Effector CD4-positive, alpha-beta T cell (primary cell): ENCODE measurements around the gene CAV2.

Experiments
- DNase-seq: peaks from one replicate; pipeline ENCODE4 v3.0.0-alpha.2; 2020

The CAV2 gene

DNA sequence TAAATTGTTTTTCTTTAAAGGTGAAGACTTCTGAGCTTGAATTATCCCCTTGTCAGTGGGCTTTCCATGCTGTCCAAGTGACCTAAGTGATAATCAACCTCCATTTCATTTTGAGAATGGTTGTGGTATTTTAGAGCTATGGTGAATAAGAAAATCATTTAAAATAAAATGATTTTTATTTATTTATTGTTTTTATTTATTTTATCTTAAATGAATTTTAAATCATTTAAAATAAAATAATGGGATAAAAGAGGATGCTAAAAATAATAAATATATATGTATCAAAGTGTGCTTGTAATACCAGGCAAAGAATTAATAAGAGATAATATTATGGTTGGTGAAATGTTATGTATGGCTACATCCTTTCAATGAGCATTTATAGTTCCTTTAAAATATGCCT lies 49.8 kb downstream of the CAV2 start:
- no peak for DNase-seq

- DNase-seq: no peak
These were observed 52.2 kb downstream of the CAV2 start for GRCh38 chr7:116551692-116552091.

DNA sequence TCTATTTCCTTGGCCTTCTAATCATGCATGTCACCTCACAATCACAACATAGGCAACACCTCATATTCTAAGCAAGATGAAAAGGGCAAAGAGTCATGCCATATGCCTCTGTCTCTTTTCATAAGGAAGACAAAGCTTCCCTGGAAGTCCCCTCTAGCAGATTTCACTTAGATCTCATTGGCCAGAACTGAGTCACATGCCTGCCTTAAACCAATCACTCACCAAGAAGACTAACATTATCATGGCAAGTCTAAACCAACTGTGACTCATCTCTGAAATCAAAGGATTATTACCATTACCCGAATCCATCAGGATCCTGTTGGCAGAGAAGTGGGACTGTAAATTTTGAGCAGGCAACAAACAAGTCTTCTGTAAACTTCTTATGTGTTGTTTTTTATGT lies 53.1 kb downstream of the CAV2 start:
- no peak for DNase-seq

DNA sequence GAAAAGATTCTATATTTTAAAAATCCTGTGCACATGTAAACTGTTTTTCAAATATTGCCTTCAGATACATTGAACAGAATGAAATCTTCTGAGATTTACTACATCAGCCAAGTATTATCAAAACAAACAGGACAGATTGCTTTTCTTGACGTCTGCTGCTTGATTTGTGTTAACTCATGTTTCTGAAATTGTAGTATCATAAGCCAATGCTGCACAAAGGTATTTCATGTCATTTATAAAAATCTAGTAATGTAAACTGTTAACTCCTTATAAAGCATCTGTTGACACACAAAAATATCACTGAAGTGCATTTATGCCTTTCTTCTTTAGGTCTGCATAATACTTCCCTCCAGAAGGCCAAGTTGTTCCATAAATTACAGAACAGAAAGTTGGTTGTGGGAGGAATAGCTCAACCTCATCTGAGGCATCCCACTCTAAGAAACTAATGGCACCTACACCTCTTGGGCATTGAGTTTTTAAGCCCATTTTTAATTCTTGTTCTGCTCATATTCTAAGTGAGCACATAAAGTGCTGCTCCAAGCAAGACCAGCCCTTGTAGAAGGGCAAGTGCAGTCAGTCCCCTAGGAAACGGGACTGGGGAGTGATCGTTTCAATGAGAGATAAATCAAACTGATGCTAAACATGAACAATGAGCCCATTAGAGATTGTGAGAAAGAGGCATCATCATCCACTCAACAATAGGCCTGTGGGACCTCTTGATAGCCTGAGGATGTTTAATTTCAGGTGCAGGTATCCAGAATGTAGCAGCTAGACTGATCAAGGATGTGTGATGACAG lies 53.8 kb downstream of the CAV2 start:
- no peak for DNase-seq

GRCh38 chr7:116554436-116554835 lies 54.9 kb downstream of the CAV2 start:
- DNase-seq: no peak

GRCh38 chr7:116554911-116555310 lies 55.4 kb downstream of the CAV2 start:
- no peak for DNase-seq

GRCh38 chr7:116557066-116557585 lies 57.6 kb downstream of the CAV2 start:
- DNase-seq: no peak

GRCh38 chr7:116557901-116558300 lies 58.4 kb downstream of the CAV2 start:
- no peak for DNase-seq
